GM23338 (cell line): ENCODE data around the gene ARID4B.

ENCODE experiments used
- CREB1 ChIP-seq: fragments of 250-450 bp; sonication (Bioruptor Pico); IDR thresholded peaks from 2 replicates; pipeline ENCODE4 v1.5.0; 2020; ENCODE audit warnings: low read depth, mild to moderate bottlenecking, moderate library complexity
- EZH2 ChIP-seq: fragments of 200-600 bp; sonication (generic); IDR thresholded peaks from one replicate; pipeline ENCODE4 v1.8.0; 2017; ENCODE audit warnings: antibody characterized with exemption, mild to moderate bottlenecking, low read depth; ENCODE audit not compliant: unreplicated experiment
- EZH2phosphoT487 ChIP-seq: fragments of 200-600 bp; sonication (generic); IDR thresholded peaks from one replicate; pipeline ENCODE4 v1.8.1; 2018; ENCODE audit warnings: antibody characterized with exemption; ENCODE audit not compliant: unreplicated experiment
- JUNB ChIP-seq: IDR thresholded peaks from one replicate; pipeline ENCODE4 v1.6.1; 2016; ENCODE audit warnings: antibody characterized with exemption; ENCODE audit not compliant: unreplicated experiment
- NANOG ChIP-seq: IDR thresholded peaks from 2 replicates; pipeline ENCODE4 v1.6.1; 2016; ENCODE audit warnings: antibody characterized with exemption, borderline replicate concordance
- POLR2AphosphoS5 ChIP-seq: IDR thresholded peaks from 2 replicates; pipeline ENCODE4 v1.6.1; 2016; ENCODE audit warnings: antibody characterized with exemption, low read depth
- STAT1 ChIP-seq: IDR thresholded peaks from one replicate; pipeline ENCODE4 v1.6.1; 2016; ENCODE audit warnings: antibody characterized with exemption; ENCODE audit not compliant: unreplicated experiment
- ZNF114 ChIP-seq: fragments of 250-450 bp; sonication (Bioruptor Pico); IDR thresholded peaks from 2 replicates; pipeline ENCODE4 v1.5.0; 2020; ENCODE audit warnings: mild to moderate bottlenecking, moderate library complexity
- ZNF331 ChIP-seq: fragments of 250-450 bp; sonication (Bioruptor Pico); IDR thresholded peaks from 2 replicates; pipeline ENCODE4 v1.5.0; 2020; ENCODE audit warnings: low read depth, mild to moderate bottlenecking, moderate library complexity
- TF ChIP-seq, protein P1 (sequence below), 2 experiments: fragments of 200-600 bp in 1 of 2; sonication (generic) in 1 of 2; conservative IDR thresholded peaks; 2 replicates each; pipeline versions ENCODE4 v1.5.1 to v1.6.1; 2016 to 2017; ENCODE audit warnings: antibody characterized with exemption in 2 of 2, low read depth in 2 of 2, mild to moderate bottlenecking in 2 of 2, moderate library complexity in 1 of 2
- TF ChIP-seq, protein P2 (sequence below): IDR thresholded peaks from one replicate; pipeline ENCODE4 v1.6.1; 2018; ENCODE audit warnings: antibody characterized with exemption; ENCODE audit not compliant: unreplicated experiment
- TF ChIP-seq, protein P3 (sequence below): IDR thresholded peaks from 2 replicates; pipeline ENCODE4 v1.6.1; 2016; ENCODE audit warnings: antibody characterized with exemption
- TF ChIP-seq, protein P4 (sequence below): fragments of 250-450 bp; sonication (Bioruptor Pico); IDR thresholded peaks from 2 replicates; pipeline ENCODE4 v1.5.0; 2020; ENCODE audit warnings: mild to moderate bottlenecking, moderate library complexity

DNA sequence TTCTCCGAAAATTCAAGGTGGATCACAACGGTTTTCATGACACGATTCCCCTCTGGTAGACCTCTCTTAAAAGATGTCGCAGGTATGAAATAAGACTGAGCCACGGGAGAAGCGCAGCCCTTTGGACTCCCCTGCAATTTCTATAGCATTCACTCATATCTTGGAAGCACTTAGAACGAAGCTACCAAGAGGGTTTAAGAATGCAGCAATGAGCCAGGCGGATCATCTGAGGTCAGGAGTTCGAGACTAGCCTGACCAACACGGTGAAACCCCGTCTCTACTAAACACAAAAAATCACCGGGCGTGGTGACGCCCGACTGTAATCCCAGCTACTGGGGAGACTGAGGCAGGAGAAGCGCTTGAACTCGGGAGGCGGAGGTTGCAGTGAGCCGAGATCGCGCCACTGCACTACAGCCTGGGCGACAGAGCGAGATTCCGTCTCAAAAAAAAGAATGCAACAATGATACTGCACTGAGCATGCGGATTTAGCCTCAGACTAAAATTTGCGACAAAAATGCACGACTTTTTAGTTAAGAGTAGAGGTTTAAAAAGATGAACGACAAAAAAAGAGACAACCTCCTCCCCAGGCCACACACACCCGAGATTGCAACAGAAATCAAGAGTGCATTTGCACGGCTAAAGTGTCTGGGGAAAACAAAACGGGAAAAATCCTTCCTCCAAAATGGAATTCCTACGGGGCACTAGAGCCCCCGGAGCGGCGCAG is 200.1 kb downstream of the ARID4B start:
- TF ChIP-seq, protein P1, sequence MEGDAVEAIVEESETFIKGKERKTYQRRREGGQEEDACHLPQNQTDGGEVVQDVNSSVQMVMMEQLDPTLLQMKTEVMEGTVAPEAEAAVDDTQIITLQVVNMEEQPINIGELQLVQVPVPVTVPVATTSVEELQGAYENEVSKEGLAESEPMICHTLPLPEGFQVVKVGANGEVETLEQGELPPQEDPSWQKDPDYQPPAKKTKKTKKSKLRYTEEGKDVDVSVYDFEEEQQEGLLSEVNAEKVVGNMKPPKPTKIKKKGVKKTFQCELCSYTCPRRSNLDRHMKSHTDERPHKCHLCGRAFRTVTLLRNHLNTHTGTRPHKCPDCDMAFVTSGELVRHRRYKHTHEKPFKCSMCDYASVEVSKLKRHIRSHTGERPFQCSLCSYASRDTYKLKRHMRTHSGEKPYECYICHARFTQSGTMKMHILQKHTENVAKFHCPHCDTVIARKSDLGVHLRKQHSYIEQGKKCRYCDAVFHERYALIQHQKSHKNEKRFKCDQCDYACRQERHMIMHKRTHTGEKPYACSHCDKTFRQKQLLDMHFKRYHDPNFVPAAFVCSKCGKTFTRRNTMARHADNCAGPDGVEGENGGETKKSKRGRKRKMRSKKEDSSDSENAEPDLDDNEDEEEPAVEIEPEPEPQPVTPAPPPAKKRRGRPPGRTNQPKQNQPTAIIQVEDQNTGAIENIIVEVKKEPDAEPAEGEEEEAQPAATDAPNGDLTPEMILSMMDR (conservative IDR thresholded peaks at IDR 0.05; ENCODE audit: low read depth in 2 of 2): no peak
- TF ChIP-seq EZH2phosphoT487: no peak
- TF ChIP-seq, protein P2, sequence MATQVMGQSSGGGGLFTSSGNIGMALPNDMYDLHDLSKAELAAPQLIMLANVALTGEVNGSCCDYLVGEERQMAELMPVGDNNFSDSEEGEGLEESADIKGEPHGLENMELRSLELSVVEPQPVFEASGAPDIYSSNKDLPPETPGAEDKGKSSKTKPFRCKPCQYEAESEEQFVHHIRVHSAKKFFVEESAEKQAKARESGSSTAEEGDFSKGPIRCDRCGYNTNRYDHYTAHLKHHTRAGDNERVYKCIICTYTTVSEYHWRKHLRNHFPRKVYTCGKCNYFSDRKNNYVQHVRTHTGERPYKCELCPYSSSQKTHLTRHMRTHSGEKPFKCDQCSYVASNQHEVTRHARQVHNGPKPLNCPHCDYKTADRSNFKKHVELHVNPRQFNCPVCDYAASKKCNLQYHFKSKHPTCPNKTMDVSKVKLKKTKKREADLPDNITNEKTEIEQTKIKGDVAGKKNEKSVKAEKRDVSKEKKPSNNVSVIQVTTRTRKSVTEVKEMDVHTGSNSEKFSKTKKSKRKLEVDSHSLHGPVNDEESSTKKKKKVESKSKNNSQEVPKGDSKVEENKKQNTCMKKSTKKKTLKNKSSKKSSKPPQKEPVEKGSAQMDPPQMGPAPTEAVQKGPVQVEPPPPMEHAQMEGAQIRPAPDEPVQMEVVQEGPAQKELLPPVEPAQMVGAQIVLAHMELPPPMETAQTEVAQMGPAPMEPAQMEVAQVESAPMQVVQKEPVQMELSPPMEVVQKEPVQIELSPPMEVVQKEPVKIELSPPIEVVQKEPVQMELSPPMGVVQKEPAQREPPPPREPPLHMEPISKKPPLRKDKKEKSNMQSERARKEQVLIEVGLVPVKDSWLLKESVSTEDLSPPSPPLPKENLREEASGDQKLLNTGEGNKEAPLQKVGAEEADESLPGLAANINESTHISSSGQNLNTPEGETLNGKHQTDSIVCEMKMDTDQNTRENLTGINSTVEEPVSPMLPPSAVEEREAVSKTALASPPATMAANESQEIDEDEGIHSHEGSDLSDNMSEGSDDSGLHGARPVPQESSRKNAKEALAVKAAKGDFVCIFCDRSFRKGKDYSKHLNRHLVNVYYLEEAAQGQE: no peak
- no peak for TF ChIP-seq CREB1
- TF ChIP-seq POLR2AphosphoS5: no peak
- no peak for TF ChIP-seq EZH2
- no peak for TF ChIP-seq ZNF114 (CRISPR knock-in tag)
- TF ChIP-seq JUNB: no peak
- TF ChIP-seq NANOG: no peak
- TF ChIP-seq, protein P3, sequence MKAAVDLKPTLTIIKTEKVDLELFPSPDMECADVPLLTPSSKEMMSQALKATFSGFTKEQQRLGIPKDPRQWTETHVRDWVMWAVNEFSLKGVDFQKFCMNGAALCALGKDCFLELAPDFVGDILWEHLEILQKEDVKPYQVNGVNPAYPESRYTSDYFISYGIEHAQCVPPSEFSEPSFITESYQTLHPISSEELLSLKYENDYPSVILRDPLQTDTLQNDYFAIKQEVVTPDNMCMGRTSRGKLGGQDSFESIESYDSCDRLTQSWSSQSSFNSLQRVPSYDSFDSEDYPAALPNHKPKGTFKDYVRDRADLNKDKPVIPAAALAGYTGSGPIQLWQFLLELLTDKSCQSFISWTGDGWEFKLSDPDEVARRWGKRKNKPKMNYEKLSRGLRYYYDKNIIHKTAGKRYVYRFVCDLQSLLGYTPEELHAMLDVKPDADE: no peak
- TF ChIP-seq STAT1: no peak
- TF ChIP-seq ZNF331 (CRISPR knock-in tag): no peak
- TF ChIP-seq, protein P4, sequence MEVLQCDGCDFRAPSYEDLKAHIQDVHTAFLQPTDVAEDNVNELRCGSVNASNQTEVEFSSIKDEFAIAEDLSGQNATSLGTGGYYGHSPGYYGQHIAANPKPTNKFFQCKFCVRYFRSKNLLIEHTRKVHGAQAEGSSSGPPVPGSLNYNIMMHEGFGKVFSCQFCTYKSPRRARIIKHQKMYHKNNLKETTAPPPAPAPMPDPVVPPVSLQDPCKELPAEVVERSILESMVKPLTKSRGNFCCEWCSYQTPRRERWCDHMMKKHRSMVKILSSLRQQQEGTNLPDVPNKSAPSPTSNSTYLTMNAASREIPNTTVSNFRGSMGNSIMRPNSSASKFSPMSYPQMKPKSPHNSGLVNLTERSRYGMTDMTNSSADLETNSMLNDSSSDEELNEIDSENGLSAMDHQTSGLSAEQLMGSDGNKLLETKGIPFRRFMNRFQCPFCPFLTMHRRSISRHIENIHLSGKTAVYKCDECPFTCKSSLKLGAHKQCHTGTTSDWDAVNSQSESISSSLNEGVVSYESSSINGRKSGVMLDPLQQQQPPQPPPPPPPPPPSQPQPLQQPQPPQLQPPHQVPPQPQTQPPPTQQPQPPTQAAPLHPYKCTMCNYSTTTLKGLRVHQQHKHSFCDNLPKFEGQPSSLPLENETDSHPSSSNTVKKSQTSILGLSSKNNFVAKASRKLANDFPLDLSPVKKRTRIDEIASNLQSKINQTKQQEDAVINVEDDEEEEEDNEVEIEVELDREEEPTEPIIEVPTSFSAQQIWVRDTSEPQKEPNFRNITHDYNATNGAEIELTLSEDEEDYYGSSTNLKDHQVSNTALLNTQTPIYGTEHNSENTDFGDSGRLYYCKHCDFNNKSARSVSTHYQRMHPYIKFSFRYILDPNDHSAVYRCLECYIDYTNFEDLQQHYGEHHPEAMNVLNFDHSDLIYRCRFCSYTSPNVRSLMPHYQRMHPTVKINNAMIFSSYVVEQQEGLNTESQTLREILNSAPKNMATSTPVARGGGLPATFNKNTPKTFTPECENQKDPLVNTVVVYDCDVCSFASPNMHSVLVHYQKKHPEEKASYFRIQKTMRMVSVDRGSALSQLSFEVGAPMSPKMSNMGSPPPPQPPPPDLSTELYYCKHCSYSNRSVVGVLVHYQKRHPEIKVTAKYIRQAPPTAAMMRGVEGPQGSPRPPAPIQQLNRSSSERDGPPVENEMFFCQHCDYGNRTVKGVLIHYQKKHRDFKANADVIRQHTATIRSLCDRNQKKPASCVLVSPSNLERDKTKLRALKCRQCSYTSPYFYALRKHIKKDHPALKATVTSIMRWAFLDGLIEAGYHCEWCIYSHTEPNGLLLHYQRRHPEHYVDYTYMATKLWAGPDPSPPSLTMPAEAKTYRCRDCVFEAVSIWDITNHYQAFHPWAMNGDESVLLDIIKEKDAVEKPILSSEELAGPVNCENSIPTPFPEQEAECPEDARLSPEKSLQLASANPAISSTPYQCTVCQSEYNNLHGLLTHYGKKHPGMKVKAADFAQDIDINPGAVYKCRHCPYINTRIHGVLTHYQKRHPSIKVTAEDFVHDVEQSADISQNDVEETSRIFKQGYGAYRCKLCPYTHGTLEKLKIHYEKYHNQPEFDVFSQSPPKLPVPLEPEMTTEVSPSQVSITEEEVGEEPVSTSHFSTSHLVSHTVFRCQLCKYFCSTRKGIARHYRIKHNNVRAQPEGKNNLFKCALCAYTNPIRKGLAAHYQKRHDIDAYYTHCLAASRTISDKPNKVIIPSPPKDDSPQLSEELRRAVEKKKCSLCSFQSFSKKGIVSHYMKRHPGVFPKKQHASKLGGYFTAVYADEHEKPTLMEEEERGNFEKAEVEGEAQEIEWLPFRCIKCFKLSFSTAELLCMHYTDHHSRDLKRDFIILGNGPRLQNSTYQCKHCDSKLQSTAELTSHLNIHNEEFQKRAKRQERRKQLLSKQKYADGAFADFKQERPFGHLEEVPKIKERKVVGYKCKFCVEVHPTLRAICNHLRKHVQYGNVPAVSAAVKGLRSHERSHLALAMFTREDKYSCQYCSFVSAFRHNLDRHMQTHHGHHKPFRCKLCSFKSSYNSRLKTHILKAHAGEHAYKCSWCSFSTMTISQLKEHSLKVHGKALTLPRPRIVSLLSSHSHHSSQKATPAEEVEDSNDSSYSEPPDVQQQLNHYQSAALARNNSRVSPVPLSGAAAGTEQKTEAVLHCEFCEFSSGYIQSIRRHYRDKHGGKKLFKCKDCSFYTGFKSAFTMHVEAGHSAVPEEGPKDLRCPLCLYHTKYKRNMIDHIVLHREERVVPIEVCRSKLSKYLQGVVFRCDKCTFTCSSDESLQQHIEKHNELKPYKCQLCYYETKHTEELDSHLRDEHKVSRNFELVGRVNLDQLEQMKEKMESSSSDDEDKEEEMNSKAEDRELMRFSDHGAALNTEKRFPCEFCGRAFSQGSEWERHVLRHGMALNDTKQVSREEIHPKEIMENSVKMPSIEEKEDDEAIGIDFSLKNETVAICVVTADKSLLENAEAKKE (CRISPR knock-in tag): no peak
